Activated T-cell treated with anti-CD3 and anti-CD28 coated beads, Interleukin-2, amount 50 U/mL, for 48 hours (primary cell): Measurements from ENCODE around the gene RFX4.

ENCODE experiments used
- DNase-seq, 2 experiments: peaks; one replicate each; pipeline ENCODE4 v3.0.0-alpha.2; 2020

RFX4 gene

GRCh38 chr12:106736051-106736957, 153.5 kb downstream of the RFX4 start:
- no peak for DNase-seq

GRCh38 chr12:106739318-106739717, 156.5 kb downstream of the RFX4 start:
- no peak for DNase-seq

- no peak for DNase-seq
Measured at GRCh38 chr12:106739815-106740530, 157.2 kb downstream of the RFX4 start.

GRCh38 chr12:106740818-106741217, 158.0 kb downstream of the RFX4 start:
- no peak for DNase-seq

GRCh38 chr12:106741247-106741646, 158.4 kb downstream of the RFX4 start:
- DNase-seq: no peak

- no peak for DNase-seq
Measured at GRCh38 chr12:106743270-106743988, 160.6 kb downstream of the RFX4 start.

- DNase-seq: no peak
Measured at GRCh38 chr12:106744600-106744999, 161.8 kb downstream of the RFX4 start.

- no peak for DNase-seq
Measured at GRCh38 chr12:106745181-106745745, 162.5 kb downstream of the RFX4 start.

GRCh38 chr12:106747973-106748436, 165.2 kb downstream of the RFX4 start:
- peak in 1 of 2 experiments; percentile 30 for DNase-seq

GRCh38 chr12:106750524-106750923, 167.7 kb downstream of the RFX4 start:
- DNase-seq: no peak

GRCh38 chr12:106753526-106753925, 170.7 kb downstream of the RFX4 start:
- peak; percentile 69 to 76 for DNase-seq

- no peak for DNase-seq
Measured at GRCh38 chr12:106754331-106754730, 171.5 kb downstream of the RFX4 start.

GRCh38 chr12:106757623-106758348, 175.0 kb downstream of the RFX4 start:
- DNase-seq: no peak

GRCh38 chr12:106758349-106759110, 175.7 kb downstream of the RFX4 start:
- DNase-seq: no peak

- no peak for DNase-seq
Measured at GRCh38 chr12:106759526-106760183, 176.9 kb downstream of the RFX4 start.

- DNase-seq: no peak
Measured at GRCh38 chr12:106760184-106760531, 177.4 kb downstream of the RFX4 start.

- DNase-seq: no peak
Measured at GRCh38 chr12:106764220-106764619, 181.4 kb downstream of the RFX4 start.

GRCh38 chr12:106764738-106765137, 181.9 kb downstream of the RFX4 start:
- no peak for DNase-seq

- DNase-seq: peak in 1 of 2 experiments; percentile 31
Measured at GRCh38 chr12:106766393-106766826, 183.6 kb downstream of the RFX4 start.

GRCh38 chr12:106767206-106767605, 184.4 kb downstream of the RFX4 start:
- DNase-seq: no peak
